Loucy (cell line): ENCODE results near the gene MINDY4B.

Experiments used
- EZH2phosphoT487 ChIP-seq: fragments of 200-600 bp; IDR thresholded peaks from 2 replicates; pipeline ENCODE4 v1.6.1; 2018; ENCODE audit warnings: antibody characterized with exemption, mild to moderate bottlenecking, moderate library complexity, borderline replicate concordance
- TF ChIP-seq, protein P1 (sequence below): fragments of 200-600 bp; sonication (generic); conservative IDR thresholded peaks from 2 replicates; pipeline ENCODE4 v1.5.1; 2014; ENCODE audit warnings: mild to moderate bottlenecking, antibody characterized with exemption, low read length

DNA sequence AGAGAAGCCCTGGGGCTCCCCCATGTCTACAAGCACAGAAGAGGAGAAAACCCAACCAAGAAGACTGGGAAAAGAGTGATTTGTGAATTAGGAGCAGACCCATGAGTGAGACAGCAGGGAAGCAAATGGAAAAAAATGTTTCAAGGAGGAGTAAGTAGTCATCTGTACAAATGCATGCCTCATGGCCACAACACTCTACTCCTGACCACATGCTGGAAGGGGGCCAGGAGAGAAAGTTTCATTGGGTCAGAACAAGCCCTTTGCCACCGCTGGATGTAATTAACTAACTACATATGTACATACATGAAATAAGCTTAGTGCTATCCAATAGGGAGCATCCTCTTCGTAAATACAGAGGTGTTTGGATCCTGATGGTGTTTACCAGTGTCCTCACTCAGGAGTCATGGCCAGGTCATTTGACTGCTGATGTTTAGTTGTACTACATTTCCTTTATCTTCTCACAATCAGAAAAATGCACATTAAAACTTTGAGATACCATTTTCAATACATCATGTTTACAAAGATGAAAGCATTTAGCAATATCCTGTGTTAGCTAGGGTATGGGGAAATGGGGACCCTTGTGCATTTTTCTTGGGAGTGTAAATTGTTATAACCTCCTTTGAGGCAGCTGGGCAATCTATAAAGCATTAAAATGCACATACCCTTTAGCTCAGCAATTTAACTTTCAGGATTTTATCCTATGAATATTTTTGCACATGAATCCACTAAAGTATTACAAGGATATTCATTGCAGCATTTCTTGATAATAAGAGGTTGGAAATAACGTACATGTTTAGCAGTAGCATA lies 40.2 kb upstream of the MINDY4B start:
- TF ChIP-seq, protein P1, sequence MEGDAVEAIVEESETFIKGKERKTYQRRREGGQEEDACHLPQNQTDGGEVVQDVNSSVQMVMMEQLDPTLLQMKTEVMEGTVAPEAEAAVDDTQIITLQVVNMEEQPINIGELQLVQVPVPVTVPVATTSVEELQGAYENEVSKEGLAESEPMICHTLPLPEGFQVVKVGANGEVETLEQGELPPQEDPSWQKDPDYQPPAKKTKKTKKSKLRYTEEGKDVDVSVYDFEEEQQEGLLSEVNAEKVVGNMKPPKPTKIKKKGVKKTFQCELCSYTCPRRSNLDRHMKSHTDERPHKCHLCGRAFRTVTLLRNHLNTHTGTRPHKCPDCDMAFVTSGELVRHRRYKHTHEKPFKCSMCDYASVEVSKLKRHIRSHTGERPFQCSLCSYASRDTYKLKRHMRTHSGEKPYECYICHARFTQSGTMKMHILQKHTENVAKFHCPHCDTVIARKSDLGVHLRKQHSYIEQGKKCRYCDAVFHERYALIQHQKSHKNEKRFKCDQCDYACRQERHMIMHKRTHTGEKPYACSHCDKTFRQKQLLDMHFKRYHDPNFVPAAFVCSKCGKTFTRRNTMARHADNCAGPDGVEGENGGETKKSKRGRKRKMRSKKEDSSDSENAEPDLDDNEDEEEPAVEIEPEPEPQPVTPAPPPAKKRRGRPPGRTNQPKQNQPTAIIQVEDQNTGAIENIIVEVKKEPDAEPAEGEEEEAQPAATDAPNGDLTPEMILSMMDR = no peak
- TF ChIP-seq EZH2phosphoT487 = no peak
